Hepatocyte (in vitro differentiated cells): ENCODE results near the gene HAVCR1.

ENCODE experiments used
- EZH2 ChIP-seq: fragments of 200-600 bp; sonication (generic); IDR thresholded peaks from 2 replicates; pipeline ENCODE4 v1.6.1; 2016; ENCODE audit warnings: antibody characterized with exemption, mild to moderate bottlenecking, borderline replicate concordance
- EZH2phosphoT487 ChIP-seq: fragments of 200-600 bp; sonication (generic); IDR thresholded peaks from one replicate; pipeline ENCODE4 v1.6.1; 2018; ENCODE audit warnings: antibody characterized with exemption, mild to moderate bottlenecking, low read depth, moderate library complexity; ENCODE audit not compliant: unreplicated experiment, severe bottlenecking
- TF ChIP-seq, protein P1 (sequence below): fragments of 200-600 bp; sonication (generic); IDR thresholded peaks from 2 replicates; pipeline ENCODE4 v1.5.1; 2016; ENCODE audit warnings: antibody characterized with exemption, mild to moderate bottlenecking; ENCODE audit not compliant: poor library complexity

DNA sequence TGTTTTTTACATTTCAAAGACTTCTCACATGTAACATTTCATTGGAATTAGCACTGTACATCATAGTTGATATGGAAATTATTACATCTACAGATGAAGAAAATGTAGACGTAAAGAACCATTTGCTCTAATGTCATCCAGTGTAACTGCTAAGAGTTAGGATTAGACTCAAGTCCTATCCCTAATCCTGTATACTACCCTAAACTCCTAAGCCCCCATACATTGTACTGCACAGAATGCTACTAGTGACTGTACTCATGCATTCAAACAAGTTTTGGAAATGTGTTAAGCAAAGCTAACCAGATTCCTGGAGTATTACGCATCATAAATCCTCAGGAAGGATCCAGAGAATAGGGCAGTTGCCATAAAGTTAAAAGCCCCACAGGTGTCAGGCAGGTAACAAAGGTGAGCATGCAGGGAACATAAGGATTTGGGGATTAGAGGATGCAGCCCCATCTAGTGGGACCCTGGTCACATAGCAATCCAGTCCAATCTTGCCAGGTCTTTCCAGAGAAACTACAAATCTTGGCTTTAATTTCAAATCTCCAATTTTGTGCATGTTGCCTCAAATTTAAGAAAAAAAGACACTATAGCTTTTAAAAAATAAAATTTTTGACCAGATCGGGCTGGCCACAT lies 32.0 kb downstream of the HAVCR1 start:
- TF ChIP-seq, protein P1, sequence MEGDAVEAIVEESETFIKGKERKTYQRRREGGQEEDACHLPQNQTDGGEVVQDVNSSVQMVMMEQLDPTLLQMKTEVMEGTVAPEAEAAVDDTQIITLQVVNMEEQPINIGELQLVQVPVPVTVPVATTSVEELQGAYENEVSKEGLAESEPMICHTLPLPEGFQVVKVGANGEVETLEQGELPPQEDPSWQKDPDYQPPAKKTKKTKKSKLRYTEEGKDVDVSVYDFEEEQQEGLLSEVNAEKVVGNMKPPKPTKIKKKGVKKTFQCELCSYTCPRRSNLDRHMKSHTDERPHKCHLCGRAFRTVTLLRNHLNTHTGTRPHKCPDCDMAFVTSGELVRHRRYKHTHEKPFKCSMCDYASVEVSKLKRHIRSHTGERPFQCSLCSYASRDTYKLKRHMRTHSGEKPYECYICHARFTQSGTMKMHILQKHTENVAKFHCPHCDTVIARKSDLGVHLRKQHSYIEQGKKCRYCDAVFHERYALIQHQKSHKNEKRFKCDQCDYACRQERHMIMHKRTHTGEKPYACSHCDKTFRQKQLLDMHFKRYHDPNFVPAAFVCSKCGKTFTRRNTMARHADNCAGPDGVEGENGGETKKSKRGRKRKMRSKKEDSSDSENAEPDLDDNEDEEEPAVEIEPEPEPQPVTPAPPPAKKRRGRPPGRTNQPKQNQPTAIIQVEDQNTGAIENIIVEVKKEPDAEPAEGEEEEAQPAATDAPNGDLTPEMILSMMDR: peak; percentile 64
- TF ChIP-seq EZH2phosphoT487: no peak
- TF ChIP-seq EZH2: no peak
